HG03175 (cell line): ENCODE measurements around the gene AKAP13.
"Not testable (repeated sequence)": the region's sequence is repeated elsewhere in the genome, so short reads cannot be mapped to it uniquely, and the experiment has no call there.

Experiments
- ATAC-seq: cut with Tn5 transposase; IDR thresholded peaks from one replicate; pipeline ENCODE4 v1.9.1; 2021; ENCODE audit warnings: mild to moderate bottlenecking, moderate library complexity; ENCODE audit not compliant: unreplicated experiment

AKAP13 gene

GRCh38 chr15:85347264-85348047 lies 32.9 kb upstream of the AKAP13 start:
- not testable (repeated sequence) for ATAC-seq

- not testable (repeated sequence) for ATAC-seq
These were observed 32.2 kb upstream of the AKAP13 start for GRCh38 chr15:85348048-85348766.

- not testable (repeated sequence) for ATAC-seq
These were observed 31.3 kb upstream of the AKAP13 start for GRCh38 chr15:85349062-85349461.

- no peak for ATAC-seq
These were observed 30.0 kb upstream of the AKAP13 start for GRCh38 chr15:85350395-85350794.

- not testable (repeated sequence) for ATAC-seq
These were observed 28.9 kb upstream of the AKAP13 start for GRCh38 chr15:85351501-85351900.

- no peak for ATAC-seq
These were observed 28.4 kb upstream of the AKAP13 start for GRCh38 chr15:85351965-85352364.

GRCh38 chr15:85353516-85353915 lies 26.9 kb upstream of the AKAP13 start:
- ATAC-seq = no peak

GRCh38 chr15:85354461-85354860 lies 25.9 kb upstream of the AKAP13 start:
- no peak for ATAC-seq

GRCh38 chr15:85354948-85355347 lies 25.5 kb upstream of the AKAP13 start:
- no peak for ATAC-seq

- no peak for ATAC-seq
These were observed 24.1 kb upstream of the AKAP13 start for GRCh38 chr15:85356276-85356675.

- ATAC-seq = peak; percentile 73
These were observed 19.1 kb upstream of the AKAP13 start for GRCh38 chr15:85361323-85361722.

GRCh38 chr15:85362436-85363081 lies 17.8 kb upstream of the AKAP13 start:
- no peak for ATAC-seq

GRCh38 chr15:85365980-85366379 lies 14.4 kb upstream of the AKAP13 start:
- ATAC-seq = no peak

- ATAC-seq = no peak
These were observed 12.7 kb upstream of the AKAP13 start for GRCh38 chr15:85367741-85368140.

GRCh38 chr15:85374831-85375230 lies 5.6 kb upstream of the AKAP13 start:
- ATAC-seq = no peak

GRCh38 chr15:85377269-85377668 lies 3.1 kb upstream of the AKAP13 start:
- no peak for ATAC-seq

- no peak for ATAC-seq
These were observed 2.4 kb upstream of the AKAP13 start for GRCh38 chr15:85377986-85378385.

- no peak for ATAC-seq
These were observed 836 bp upstream of the AKAP13 start for GRCh38 chr15:85379403-85380131.

GRCh38 chr15:85380812-85381642 lies 624 bp downstream of the AKAP13 start:
- peak; percentile 29 for ATAC-seq
